Stimulated activated CD8-positive, alpha-beta memory T cell treated with anti-CD3 and anti-CD28 coated beads, Interleukin-7, amount 100 ng/mL, for 1 hour (primary cell): ENCODE data around the gene IRF1.
A peak's percentile ranks its signal among the peaks of the same experiment; 100 is the strongest.

Source experiments
- DNase-seq, 2 donors: peaks; one replicate each; pipeline ENCODE4 v3.0.0-alpha.2; 2020; ENCODE audit warnings: low read depth in 2 of 2

IRF1 gene

GRCh38 chr5:132474881-132475496 is 15.6 kb downstream of the IRF1 start:
- no peak for DNase-seq

- no peak for DNase-seq
These were observed 16.3 kb downstream of the IRF1 start for GRCh38 chr5:132474131-132474723.

- no peak for DNase-seq
These were observed 16.9 kb downstream of the IRF1 start for GRCh38 chr5:132473668-132474067.

- peak; percentile 58 to 65 for DNase-seq
These were observed 17.5 kb downstream of the IRF1 start for GRCh38 chr5:132473019-132473531.

- no peak for DNase-seq
These were observed 18.1 kb downstream of the IRF1 start for GRCh38 chr5:132472431-132472830.

GRCh38 chr5:132471944-132472343 is 18.6 kb downstream of the IRF1 start:
- DNase-seq, result no peak

- DNase-seq, result no peak
These were observed 19.2 kb downstream of the IRF1 start for GRCh38 chr5:132471151-132471907.

GRCh38 chr5:132470596-132470995 is 20.0 kb downstream of the IRF1 start:
- no peak for DNase-seq

GRCh38 chr5:132470010-132470392 is 20.6 kb downstream of the IRF1 start:
- no peak for DNase-seq

GRCh38 chr5:132469380-132470009 is 21.1 kb downstream of the IRF1 start:
- no peak for DNase-seq

- DNase-seq, result no peak
These were observed 21.8 kb downstream of the IRF1 start for GRCh38 chr5:132468656-132469379.

- DNase-seq, result no peak
These were observed 23.1 kb downstream of the IRF1 start for GRCh38 chr5:132467287-132467984.

- peak in 1 of 2 donors; percentile 39 for DNase-seq
These were observed 23.9 kb downstream of the IRF1 start for GRCh38 chr5:132466433-132467286.

- DNase-seq, result no peak
These were observed 25.4 kb downstream of the IRF1 start for GRCh38 chr5:132465059-132465707.

GRCh38 chr5:132464156-132464939 is 26.2 kb downstream of the IRF1 start:
- DNase-seq, result no peak

GRCh38 chr5:132463811-132464155 is 26.8 kb downstream of the IRF1 start:
- DNase-seq, result no peak

- DNase-seq, result no peak
These were observed 27.5 kb downstream of the IRF1 start for GRCh38 chr5:132462856-132463745.

- no peak for DNase-seq
These were observed 28.2 kb downstream of the IRF1 start for GRCh38 chr5:132462333-132462732.
